Measurements from ENCODE around the gene PPME1.

PPME1 gene

DNA sequence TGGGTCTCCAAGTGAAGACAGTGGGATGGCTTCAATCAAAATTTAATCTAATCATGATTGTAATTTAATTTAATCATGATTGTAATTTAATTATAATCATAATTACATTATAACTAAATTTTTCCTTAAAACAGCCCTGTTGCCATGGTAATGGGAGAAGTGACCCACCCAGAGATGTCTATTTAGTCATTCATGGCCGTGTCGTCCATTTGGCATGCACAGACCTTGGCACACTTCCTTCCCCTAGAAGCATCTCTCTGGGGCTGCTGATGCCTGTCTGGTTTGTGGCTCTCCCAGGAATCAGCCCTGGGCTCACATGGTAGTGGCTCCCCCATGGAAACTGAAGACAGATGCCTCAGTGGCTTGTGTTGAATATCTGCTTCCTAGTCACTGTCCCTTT, 113.4 kb downstream of the PPME1 start:
- no peak for DNase-seq

DNA sequence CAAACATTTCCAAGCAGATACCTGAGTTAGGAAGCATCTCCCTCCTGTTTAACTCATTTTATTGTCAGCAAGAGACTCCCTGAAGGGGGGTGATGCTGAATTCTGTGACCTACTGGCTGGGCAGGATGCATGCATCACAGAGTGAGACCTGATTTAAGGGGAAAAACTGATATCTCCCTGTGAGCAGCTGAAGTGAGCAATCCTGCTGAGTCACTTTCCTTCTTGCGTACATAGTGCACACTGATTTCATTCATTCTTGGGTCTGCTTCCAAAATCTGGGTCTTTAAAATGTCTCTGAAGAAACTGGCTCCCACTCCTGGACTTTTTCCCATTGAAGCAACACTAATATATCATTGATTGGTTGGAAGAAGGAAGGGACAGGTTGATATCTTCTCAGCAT, 117.1 kb downstream of the PPME1 start:
- DNase-seq = no peak

DNA sequence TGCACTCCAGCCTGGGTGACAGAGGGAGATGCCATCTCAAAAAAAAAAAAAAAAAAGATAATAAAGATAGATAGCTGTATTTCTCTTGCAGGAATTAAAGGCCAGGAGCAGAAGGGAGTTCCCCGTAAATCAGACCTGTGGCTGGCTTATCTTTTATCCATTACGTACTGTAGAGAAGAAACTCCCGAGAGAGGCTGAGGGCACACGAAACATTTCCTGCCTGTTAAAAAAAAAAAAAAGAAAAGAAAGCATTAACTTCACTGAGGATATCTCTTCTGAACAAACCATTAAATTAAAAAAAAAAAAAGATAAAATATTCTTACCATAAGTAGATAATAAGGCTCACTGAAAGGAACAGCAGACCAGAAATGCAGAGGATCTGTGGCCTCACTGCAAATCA, 117.8 kb downstream of the PPME1 start:
- no peak for DNase-seq

DNA sequence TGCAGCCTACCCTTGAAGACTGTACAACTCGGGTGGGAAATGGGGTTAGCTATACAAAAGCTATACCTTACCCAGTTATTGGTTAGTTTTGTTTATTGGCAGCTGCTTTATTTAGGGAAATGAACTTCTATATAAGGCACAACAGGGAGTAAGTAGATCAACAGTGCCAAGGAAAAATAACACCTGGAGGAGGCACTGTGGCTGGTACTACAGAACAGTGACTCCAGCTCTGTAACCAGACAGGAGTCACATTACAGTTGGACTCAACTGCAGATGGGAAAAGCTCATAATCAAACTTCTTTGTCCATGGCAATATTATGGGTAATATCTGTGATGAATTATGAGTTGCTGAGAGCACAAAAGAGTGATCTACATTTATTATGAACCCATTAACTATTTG, 126.4 kb downstream of the PPME1 start:
- DNase-seq = no peak

DNA sequence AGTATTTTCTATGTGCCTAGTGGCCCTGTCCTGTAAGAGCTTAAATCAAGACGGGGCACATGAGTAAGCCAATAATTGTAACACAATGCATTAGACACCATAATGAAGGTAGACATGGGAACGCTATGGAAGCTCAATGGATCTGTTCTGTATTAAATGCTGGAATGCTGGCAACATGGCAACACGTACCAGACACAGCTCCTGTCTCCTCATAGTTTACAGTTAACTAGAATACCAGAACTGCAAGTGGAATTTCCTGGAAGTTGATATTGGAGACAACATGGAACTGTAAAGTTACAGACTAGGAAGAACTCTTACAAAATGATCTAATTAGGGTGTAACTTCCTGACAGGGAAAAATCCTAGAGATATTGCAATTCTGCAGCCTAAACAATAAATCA, 127.9 kb downstream of the PPME1 start:
- DNase-seq = no peak

Measured in NCI-H1048 (cell line).